ENCODE data around the gene MAB21L4. TPM values are rescaled to one million over a fixed set of nuclear protein-coding genes. Genes with fewer than 3 reads are reported as not detected.

The MAB21L4 gene
- total RNA-seq, 1 experiment from 2014 or later, result not detected

- TF ChIP-seq ZBTB33 (IDR thresholded peaks at IDR 0.05; ENCODE audit: extremely low read depth, insufficient replicate concordance, low read length) (no peak), ATF3 (IDR thresholded peaks at IDR 0.05) (no peak), EZH2phosphoT487 (IDR thresholded peaks at IDR 0.05; ENCODE audit: borderline replicate concordance) (no peak), CEBPB (IDR thresholded peaks at IDR 0.05; ENCODE audit: low read depth) (no peak), CBX3 (IDR thresholded peaks at IDR 0.05; ENCODE audit: low read depth) (no peak), SP1 (IDR thresholded peaks at IDR 0.05; ENCODE audit: low read depth) (no peak), SIN3A (IDR thresholded peaks at IDR 0.05; ENCODE audit: low read depth) (no peak), ZFX (IDR thresholded peaks at IDR 0.05) (no peak), ZNF274 (IDR thresholded peaks at IDR 0.05; ENCODE audit: low read depth, low read length) (no peak), JUND (IDR thresholded peaks at IDR 0.05) (no peak), SRF (IDR thresholded peaks at IDR 0.05; ENCODE audit: low read depth) (no peak)
Measured at GRCh38 chr2:240889601-240890560, 6.1 kb downstream of the MAB21L4 start (continued).

GRCh38 chr2:240888890-240889573, 6.9 kb downstream of the MAB21L4 start:
- TF ChIP-seq ZFX (IDR thresholded peaks at IDR 0.05), result no peak
- no peaks in the 10 kb centered on the region for H3K9me3 ChIP-seq (ENCODE audit: control insufficient read depth in 1 of 2, insufficient read depth in 1 of 2, low read depth in 1 of 2, low read length in 2 of 2)
- H3K4me1 ChIP-seq (ENCODE audit: control insufficient read depth in 1 of 2, insufficient read depth in 2 of 2, low read length in 2 of 2), result peaks cover 12 to 25% of the 10 kb centered on the region in 2 experiments
- ChIA-PET RAD21 (ENCODE audit: low non-redundant PET in 1 of 2, low total read pairs in 2 of 2, uncharacterized antibody in 2 of 2, unreplicated experiment in 2 of 2) (no interaction called here), CTCF (no interaction called here), POLR2A (no interaction called here)
- DNase-seq (ENCODE audit: low read depth, low spot score) (no peak), ATAC-seq (no peak)
- H4K20me1 ChIP-seq (ENCODE audit: insufficient read depth), result no peaks in the 10 kb centered on the region
- BruUV-seq (replicated peaks), result no TSS peak
- H3K36me3 ChIP-seq (ENCODE audit: control insufficient read depth in 1 of 2, insufficient read depth in 2 of 2, low read length in 2 of 2), result no peaks in the 10 kb centered on the region
- no peak overlapping the region for H3K27ac ChIP-seq (ENCODE audit: low read depth, low read length)
- no peaks in the 10 kb centered on the region for H3K9me2 ChIP-seq (ENCODE audit: insufficient read depth)
- no peaks in the 10 kb centered on the region for H3K79me2 ChIP-seq (ENCODE audit: insufficient read depth, low read length)
- no peak overlapping the region for H3K9ac ChIP-seq (ENCODE audit: low read length)
- H2AFZ ChIP-seq (ENCODE audit: low read depth, low read length, poor library complexity, severe bottlenecking), result no peak overlapping the region
- intact Hi-C loops (cut with micrococcal nuclease), result no loop called here
- H3K4me2 ChIP-seq (ENCODE audit: low read length), result no peak overlapping the region
- H3K4me3 ChIP-seq (replicated peaks in 1 of 2; ENCODE audit: low read depth in 1 of 2, low read length in 2 of 2), result no peak overlapping the region
- H3K27me3 ChIP-seq (ENCODE audit: insufficient read depth, low read length), result no peaks in the 10 kb centered on the region
